Keratinocyte (primary cell): ENCODE results near the gene FABP7. TPM values are rescaled to one million over a fixed set of nuclear protein-coding genes. Genes with fewer than 3 reads are reported as not detected.
A peak's percentile ranks its signal among the peaks of the same experiment; 100 is the strongest.

Experiments used
- DNase-seq: peaks from one replicate; pipeline ENCODE4 v3.0.0-alpha.2; 2011; ENCODE audit warnings: low read depth, missing footprints, low spot score
- FAIRE-seq: peaks from 2 replicates; lab custom pipeline; 2011; peaks lifted over from hg19 to GRCh38; lab: Jason Lieb, UNC
- H2AFZ ChIP-seq: 2 replicates; pipeline ENCODE4 v1.6.0; 2012; ENCODE audit warnings: low read length, control low read depth, inconsistent platforms; ENCODE audit not compliant: control insufficient read depth
- H3K27ac ChIP-seq: 2 replicates; pipeline ENCODE4 v1.5.1; 2011; ENCODE audit warnings: low read length; ENCODE audit not compliant: control insufficient read depth, insufficient read depth
- H3K27me3 ChIP-seq: 3 replicates; pipeline ENCODE4 v1.6.0; 2011; ENCODE audit warnings: low read length; ENCODE audit not compliant: control insufficient read depth, insufficient read depth; ENCODE audit errors: extremely low read depth
- H3K36me3 ChIP-seq, 2 experiments: 2 replicates in 1 of 2; 3 replicates in 1 of 2; pipeline ENCODE4 v1.5.1; 2011; ENCODE audit warnings: low read length in 2 of 2, mild to moderate bottlenecking in 1 of 2; ENCODE audit not compliant: control insufficient read depth in 2 of 2, insufficient read depth in 2 of 2; ENCODE audit errors: extremely low read depth in 1 of 2
- H3K4me1 ChIP-seq: 3 replicates; pipeline ENCODE4 v1.5.1; 2011; ENCODE audit warnings: low read length; ENCODE audit not compliant: control insufficient read depth, insufficient read depth; ENCODE audit errors: extremely low read depth
- H3K4me2 ChIP-seq: 3 replicates; pipeline ENCODE4 v1.6.0; 2011; ENCODE audit warnings: low read depth, low read length; ENCODE audit not compliant: control insufficient read depth, insufficient read depth; ENCODE audit errors: extremely low read depth
- H3K4me3 ChIP-seq, 3 experiments: fragments of 200-600 bp in 1 of 3; sonication (generic) in 1 of 3; 2 replicates in 2 of 3; 3 replicates in 1 of 3; pipeline ENCODE4 v1.5.1; 2011 to 2016; ENCODE audit warnings: low read length in 3 of 3, mild to moderate bottlenecking in 3 of 3, control low read depth in 2 of 3, inconsistent platforms in 1 of 3, low read depth in 1 of 3, mixed read lengths in 1 of 3, mixed run types in 1 of 3, moderate library complexity in 1 of 3; ENCODE audit not compliant: control insufficient read depth in 2 of 3, insufficient read depth in 2 of 3; ENCODE audit errors: extremely low read depth in 1 of 3
- H3K79me2 ChIP-seq: 2 replicates; pipeline ENCODE4 v1.6.0; 2012; ENCODE audit warnings: low read length; ENCODE audit not compliant: control insufficient read depth, insufficient read depth
- H3K9ac ChIP-seq: 3 replicates; pipeline ENCODE4 v1.6.0; 2011; ENCODE audit warnings: low read length; ENCODE audit not compliant: control insufficient read depth, insufficient read depth; ENCODE audit errors: extremely low read depth
- H3K9me1 ChIP-seq: 3 replicates; pipeline ENCODE4 v1.6.0; 2011; ENCODE audit warnings: low read length; ENCODE audit not compliant: control insufficient read depth, insufficient read depth; ENCODE audit errors: extremely low read depth
- H3K9me3 ChIP-seq: 2 replicates; pipeline ENCODE4 v1.5.1; 2012; ENCODE audit warnings: low read depth, low read length; ENCODE audit not compliant: control insufficient read depth
- H4K20me1 ChIP-seq: 3 replicates; pipeline ENCODE4 v1.6.0; 2011; ENCODE audit warnings: low read length; ENCODE audit not compliant: control insufficient read depth, insufficient read depth; ENCODE audit errors: extremely low read depth
- EZH2 ChIP-seq: IDR thresholded peaks from one replicate; pipeline ENCODE4 v1.6.1; 2012; ENCODE audit warnings: inconsistent platforms, mild to moderate bottlenecking, low read length, moderate library complexity
- dilution Hi-C: fragments of 300-500 bp; cut with MboI; formaldehyde crosslinking; loops from one replicate; pipeline ENCODE4 v1.7.0; 2020; ENCODE audit warnings: low sequenced_read_pairs; ENCODE audit not compliant: extremely low pct_ligation_motif_present
- polyA plus RNA-seq, 5 experiments: library from polyadenylated mRNA; depleted of rRNA in 3 of 5; stranded (reverse) in 3 of 5; stranded (forward) in 1 of 5; unstranded in 1 of 5; fragments of >200 nt; gene quantifications; 1 replicate in 1 of 5; 2 replicates in 3 of 5; 3 replicates in 1 of 5; pipeline versions ENCODE4 v1.2.1 to v1.2.3, GENCODE V29; 2011 to 2012; ENCODE audit warnings: missing spikeins in 2 of 5, low read depth in 1 of 5, low replicate concordance in 1 of 5
- TF ChIP-seq, protein P1 (sequence below), 3 experiments: IDR thresholded peaks in 1 of 3; conservative IDR thresholded peaks in 1 of 3; optimal IDR thresholded peaks in 1 of 3; 2 replicates in 2 of 3; 3 replicates in 1 of 3; pipeline versions ENCODE3 to v1.5.1; 2011; ENCODE audit warnings: low read length in 3 of 3, mild to moderate bottlenecking in 3 of 3, moderate library complexity in 2 of 3, control low read depth in 1 of 3, inconsistent platforms in 1 of 3; ENCODE audit not compliant: insufficient read depth in 2 of 3; ENCODE audit errors: extremely low read depth in 1 of 3

The FABP7 gene
- polyA plus RNA-seq, 1 donor (not counting 4 experiments of a cell fraction or from before 2014, with no cell fraction given): not detected

DNA sequence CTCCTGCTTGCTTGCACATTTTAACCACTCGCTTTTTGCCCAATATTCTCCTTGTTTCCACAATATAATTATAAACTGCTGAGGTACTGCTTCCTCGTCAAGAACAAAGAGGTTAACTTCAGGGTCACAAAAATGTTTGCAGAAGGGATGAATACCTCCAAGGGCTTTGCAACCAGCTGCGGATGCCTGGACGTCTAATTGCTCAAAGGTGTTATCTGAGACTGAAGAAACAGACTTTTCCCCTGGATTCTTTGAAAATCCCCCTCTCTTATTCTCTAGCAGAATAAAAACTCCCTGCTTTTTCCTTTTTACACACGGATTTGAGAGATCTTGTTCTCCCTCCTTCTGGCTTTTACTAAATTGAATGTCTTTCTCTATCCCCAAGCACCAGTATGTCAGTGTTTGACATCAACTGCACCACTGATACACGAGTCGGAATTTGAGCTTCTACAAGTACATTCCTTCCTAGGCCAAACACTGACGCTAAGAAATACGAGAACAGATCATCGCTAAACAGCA lies 9.2 kb downstream of the FABP7 start:
- DNase-seq (no peak), FAIRE-seq (peak; percentile 43)
- no peaks in the 10 kb centered on the region for H4K20me1 ChIP-seq
- H3K4me1 ChIP-seq: peaks cover 28% of the 10 kb centered on the region
- no peaks in the 10 kb centered on the region for H3K79me2 ChIP-seq
- H3K27me3 ChIP-seq: no peaks in the 10 kb centered on the region
- peak overlapping the region; percentile 89 for H3K27ac ChIP-seq
- H3K9me3 ChIP-seq: no peaks in the 10 kb centered on the region
- no peaks in the 10 kb centered on the region for H3K36me3 ChIP-seq
- peak overlapping the region; percentile 89 for H3K9ac ChIP-seq
- dilution Hi-C loops: no loop called here
- no peak for TF ChIP-seq EZH2
- TF ChIP-seq, protein P1, sequence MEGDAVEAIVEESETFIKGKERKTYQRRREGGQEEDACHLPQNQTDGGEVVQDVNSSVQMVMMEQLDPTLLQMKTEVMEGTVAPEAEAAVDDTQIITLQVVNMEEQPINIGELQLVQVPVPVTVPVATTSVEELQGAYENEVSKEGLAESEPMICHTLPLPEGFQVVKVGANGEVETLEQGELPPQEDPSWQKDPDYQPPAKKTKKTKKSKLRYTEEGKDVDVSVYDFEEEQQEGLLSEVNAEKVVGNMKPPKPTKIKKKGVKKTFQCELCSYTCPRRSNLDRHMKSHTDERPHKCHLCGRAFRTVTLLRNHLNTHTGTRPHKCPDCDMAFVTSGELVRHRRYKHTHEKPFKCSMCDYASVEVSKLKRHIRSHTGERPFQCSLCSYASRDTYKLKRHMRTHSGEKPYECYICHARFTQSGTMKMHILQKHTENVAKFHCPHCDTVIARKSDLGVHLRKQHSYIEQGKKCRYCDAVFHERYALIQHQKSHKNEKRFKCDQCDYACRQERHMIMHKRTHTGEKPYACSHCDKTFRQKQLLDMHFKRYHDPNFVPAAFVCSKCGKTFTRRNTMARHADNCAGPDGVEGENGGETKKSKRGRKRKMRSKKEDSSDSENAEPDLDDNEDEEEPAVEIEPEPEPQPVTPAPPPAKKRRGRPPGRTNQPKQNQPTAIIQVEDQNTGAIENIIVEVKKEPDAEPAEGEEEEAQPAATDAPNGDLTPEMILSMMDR (optimal IDR thresholded peaks at IDR 0.05 in 1 of 3, IDR thresholded peaks at IDR 0.05 in 1 of 3, conservative IDR thresholded peaks at IDR 0.05 in 1 of 3; ENCODE audit: extremely low read depth in 1 of 3, insufficient read depth in 2 of 3, low read length in 3 of 3): no peak
- peak overlapping the region; percentile 99 for H2AFZ ChIP-seq
- no peaks in the 10 kb centered on the region for H3K9me1 ChIP-seq
- H3K4me3 ChIP-seq: peak overlapping the region; percentile 70 to 88 (median 75)
- H3K4me2 ChIP-seq: peak overlapping the region; percentile 81

DNA sequence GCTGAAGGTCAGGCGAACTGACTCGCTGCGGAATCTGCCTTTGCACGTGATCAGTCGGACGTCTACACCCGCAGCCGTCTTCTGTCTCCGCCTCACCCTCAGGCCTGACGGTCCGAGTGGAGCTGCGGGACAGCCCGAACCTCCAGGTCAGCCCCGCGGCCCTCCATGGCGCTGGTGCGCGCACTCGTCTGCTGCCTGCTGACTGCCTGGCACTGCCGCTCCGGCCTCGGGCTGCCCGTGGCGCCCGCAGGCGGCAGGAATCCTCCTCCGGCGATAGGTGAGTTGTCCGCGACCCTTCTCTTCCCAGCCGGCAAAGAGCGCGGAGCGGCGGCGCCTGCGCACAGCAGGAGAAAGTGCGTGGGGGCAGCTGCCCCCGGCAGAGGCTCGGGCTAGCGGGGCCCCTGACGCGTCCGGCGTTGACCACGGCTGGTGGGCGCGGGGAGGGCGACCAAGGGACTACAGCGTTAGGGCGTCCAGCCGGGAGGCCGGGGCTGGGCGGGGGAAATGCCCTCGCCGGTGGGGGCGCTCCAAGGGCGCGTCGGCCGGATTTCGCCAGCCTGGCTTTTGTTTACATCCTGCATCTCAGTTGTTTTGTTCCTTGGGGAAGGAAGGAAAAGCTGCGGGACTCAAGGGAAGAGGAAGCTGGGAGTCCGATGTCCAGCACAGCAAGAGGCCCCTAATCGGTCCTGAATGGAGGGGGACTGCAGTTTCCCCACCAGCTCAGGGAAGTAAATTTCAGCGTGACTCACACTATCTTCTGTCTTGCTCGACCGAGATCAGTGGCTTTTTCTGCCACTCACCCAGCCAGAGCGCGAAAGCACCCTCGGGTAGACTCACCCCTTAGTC lies 9.9 kb downstream of the FABP7 start, which contains the start of gene SMPDL3A:
Gene SMPDL3A (plus strand): TSS at position 77 of the 846 bp plus-strand sequence. CDS start 89 bp downstream, at position 166.
- Histone ChIP-seq H4K20me1 (no peaks in the 10 kb centered on the region), H2AFZ (peak within 1 kb of the TSS; percentile 99), H3K4me2 (peak within 1 kb of the TSS; percentile 81), H3K4me3 (peak within 1 kb of the TSS; percentile 70 to 88 (median 75)), H3K4me1 (peaks cover 28% of the 10 kb centered on the region), H3K27me3 (no peaks in the 10 kb centered on the region), H3K27ac (peak within 1 kb of the TSS; percentile 89), H3K36me3 (no peaks in the 10 kb centered on the region), H3K79me2 (no peaks in the 10 kb centered on the region), H3K9me3 (no peaks in the 10 kb centered on the region), H3K9me1 (no peaks in the 10 kb centered on the region), H3K9ac (peak within 1 kb of the TSS; percentile 89)
- TF ChIP-seq EZH2: no peak
- TF ChIP-seq, protein P1 (optimal IDR thresholded peaks at IDR 0.05 in 1 of 3, IDR thresholded peaks at IDR 0.05 in 1 of 3, conservative IDR thresholded peaks at IDR 0.05 in 1 of 3; ENCODE audit: extremely low read depth in 1 of 3, insufficient read depth in 2 of 3, low read length in 3 of 3): peak; percentile 27 to 70 (median 56)
- dilution Hi-C loops: no loop called here
- FAIRE-seq (peak; percentile 17), DNase-seq (no peak)
